BJ (cell line): ENCODE measurements around the gene KLHDC3. TPM values are rescaled to one million over a fixed set of nuclear protein-coding genes. Genes with fewer than 3 reads are reported as not detected.

Source experiments
- CTCF ChIA-PET: fragments of 350-600 bp; formaldehyde crosslinking; extraction: SDS; loops from one replicate; lab custom pipeline; 2021; ENCODE audit warnings: antibody characterized with exemption, inconsistent platforms; lab: Yijun Ruan, JAX
- POLR2A ChIA-PET: fragments of 300-600 bp; sonication (Branson Sonifier 250); formaldehyde crosslinking; extraction: SDS; loops from one replicate; lab custom pipeline; 2021; ENCODE audit warnings: antibody characterized with exemption; lab: Charles Lee
- DNase-seq: peaks from one replicate; pipeline ENCODE4 v3.0.0-alpha.2; 2011; ENCODE audit warnings: low read depth
- H3K27me3 ChIP-seq: 2 replicates; pipeline ENCODE4 v1.6.0; 2011; ENCODE audit warnings: low read length; ENCODE audit not compliant: control insufficient read depth, insufficient read depth
- H3K36me3 ChIP-seq: 2 replicates; pipeline ENCODE4 v1.5.1; 2011; ENCODE audit warnings: low read length; ENCODE audit not compliant: control insufficient read depth, insufficient read depth
- H3K4me3 ChIP-seq: 2 replicates; pipeline ENCODE4 v1.5.1; 2011; ENCODE audit warnings: low read depth, mild to moderate bottlenecking, control low read depth, low read length
- CTCF ChIP-seq: IDR thresholded peaks from 2 replicates; pipeline ENCODE4 v1.5.1; 2011; ENCODE audit warnings: low read depth, mild to moderate bottlenecking, control low read depth, inconsistent platforms, low read length, moderate library complexity; ENCODE audit not compliant: insufficient read depth
- polyA plus RNA-seq: library from polyadenylated mRNA; depleted of rRNA; stranded (reverse); fragments of >200 nt; gene quantifications from 2 replicates; pipeline ENCODE4 v1.2.3, GENCODE V29; 2011

Gene KLHDC3
- polyA plus RNA-seq, 1 experiment: 102 TPM

DNA sequence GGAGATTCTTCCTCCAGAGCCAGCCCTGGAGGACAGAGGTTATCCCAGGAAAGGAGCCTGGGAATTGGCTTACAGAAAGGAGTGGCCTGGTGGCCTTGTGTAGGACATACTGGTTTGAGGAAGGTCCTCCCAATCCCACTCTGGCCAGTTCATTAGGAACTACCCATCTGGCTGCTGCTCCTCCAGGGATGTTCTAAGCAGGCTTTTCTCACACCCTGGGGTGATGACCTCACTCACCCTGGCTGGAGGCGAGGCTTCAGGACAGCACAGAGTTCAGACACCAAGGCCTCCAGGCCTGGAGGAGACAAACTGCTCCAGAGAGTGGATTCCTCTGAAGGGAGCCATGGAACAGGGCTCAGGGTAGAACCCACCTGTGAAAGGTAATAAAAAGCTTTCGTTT lies 44.6 kb upstream of the KLHDC3 start:
- no peak for TF ChIP-seq CTCF
- POLR2A ChIA-PET: no interaction called here
- no peak overlapping the region for H3K4me3 ChIP-seq
- H3K36me3 ChIP-seq: peaks cover 17% of the 10 kb centered on the region
- no peak for DNase-seq
- CTCF ChIA-PET: interaction anchor here (1.0 to 2.2 kb wide), 3 partner anchors 9 to 202 kb away, joined by 3 to 6 read pairs (median 3); partner anchors contain the start of genes GNMT and SRF
- no peaks in the 10 kb centered on the region for H3K27me3 ChIP-seq

GRCh38 chr6:42969934-42970333 lies 44.1 kb upstream of the KLHDC3 start:
- H3K4me3 ChIP-seq: no peak overlapping the region
- peaks cover 17% of the 10 kb centered on the region for H3K36me3 ChIP-seq
- TF ChIP-seq CTCF: no peak
- ChIA-PET CTCF (interaction anchor here (1.0 to 2.2 kb wide), 2 partner anchors 8 to 9 kb away, joined by 3 to 6 read pairs; partner anchors contain the start of gene GNMT), POLR2A (no interaction called here)
- no peaks in the 10 kb centered on the region for H3K27me3 ChIP-seq
- DNase-seq: no peak

- no peak overlapping the region for H3K4me3 ChIP-seq
- no peak for DNase-seq
- ChIA-PET POLR2A (no interaction called here), CTCF (interaction anchor here (0.6 to 2.2 kb wide), 3 partner anchors 8 to 55 kb away, joined by 3 to 6 read pairs (median 3); partner anchors contain the start of genes GNMT, PEX6 and PTCRA)
- TF ChIP-seq CTCF: no peak
- H3K27me3 ChIP-seq: no peaks in the 10 kb centered on the region
- H3K36me3 ChIP-seq: peaks cover 13% of the 10 kb centered on the region
Observed at GRCh38 chr6:42970871-42971612, 43.0 kb upstream of the KLHDC3 start.

GRCh38 chr6:42971746-42972327 lies 42.2 kb upstream of the KLHDC3 start:
- ChIA-PET POLR2A (no interaction called here), CTCF (no interaction called here)
- no peak for DNase-seq
- Histone ChIP-seq H3K4me3 (no peak overlapping the region), H3K36me3 (peaks cover 7% of the 10 kb centered on the region), H3K27me3 (no peaks in the 10 kb centered on the region)
- no peak for TF ChIP-seq CTCF

DNA sequence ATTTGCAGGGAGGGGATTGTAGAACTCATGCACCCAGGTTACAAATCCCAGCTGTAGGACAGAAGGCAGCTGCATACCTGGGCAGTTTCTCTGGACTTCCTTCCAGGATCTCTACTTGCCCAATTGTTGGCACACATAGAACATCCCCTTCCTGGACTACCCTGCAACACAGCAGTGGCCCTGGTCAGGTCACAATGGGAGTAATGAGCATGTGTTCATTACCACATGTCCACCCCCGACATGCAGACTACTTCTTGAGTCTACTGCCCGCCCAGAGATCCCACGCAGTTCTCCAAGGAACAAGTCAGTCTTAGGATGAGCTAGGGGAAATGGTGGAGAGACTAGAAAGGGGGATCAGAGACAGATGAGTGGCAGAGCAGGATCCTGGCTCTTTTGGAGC lies 40.1 kb upstream of the KLHDC3 start:
- POLR2A ChIA-PET: no interaction called here
- Histone ChIP-seq H3K27me3 (no peaks in the 10 kb centered on the region), H3K4me3 (no peak overlapping the region), H3K36me3 (no peaks in the 10 kb centered on the region; the same call in 1 of the 2 replicates)
- no peak for TF ChIP-seq CTCF
- CTCF ChIA-PET: interaction anchor here (0.6 to 3.2 kb wide), 3 partner anchors 9 to 27 kb away, joined by 4 to 12 read pairs (median 5); no protein-coding TSS in a partner anchor
- DNase-seq: no peak
